GM23338 (cell line): ENCODE measurements around the gene C2orf42. TPM values are rescaled to one million over a fixed set of nuclear protein-coding genes. Genes with fewer than 3 reads are reported as not detected.
"Not testable (repeated sequence)": the region's sequence is repeated elsewhere in the genome, so short reads cannot be mapped to it uniquely, and the experiment has no call there.

Experiments used
- ATAC-seq: fragments of 200-7000 bp; cut with Tn5 transposase; 3 replicates; pipeline ENCODE4 v1.9.1; 2020
- DNase-seq: peaks from one replicate; pipeline ENCODE4 v3.0.0-alpha.2; 2015; ENCODE audit warnings: low spot score
- H2AFZ ChIP-seq: fragments of 200-600 bp; sonication (generic); 2 replicates; pipeline ENCODE4 v1.8.0; 2016; ENCODE audit warnings: antibody characterized with exemption, mild to moderate bottlenecking, moderate library complexity
- H3F3A ChIP-seq: fragments of 200-600 bp; sonication (generic); replicated peaks from 2 replicates; pipeline ENCODE4 v1.8.0; 2017; ENCODE audit warnings: antibody characterized with exemption, mixed run types, low read depth
- H3K27ac ChIP-seq: fragments of 200-600 bp; sonication (generic); 2 replicates; pipeline ENCODE4 v1.6.1; 2016; ENCODE audit warnings: low read depth
- H3K27me3 ChIP-seq: fragments of 200-600 bp; sonication (generic); 2 replicates; pipeline ENCODE4 v1.8.0; 2016; ENCODE audit warnings: mild to moderate bottlenecking, mixed run types, moderate library complexity; ENCODE audit not compliant: insufficient read depth
- H3K36me3 ChIP-seq: fragments of 200-600 bp; sonication (generic); 2 replicates; pipeline ENCODE4 v1.8.0; 2016; ENCODE audit warnings: mild to moderate bottlenecking; ENCODE audit not compliant: insufficient read depth
- H3K4me1 ChIP-seq: fragments of 200-600 bp; sonication (generic); 2 replicates; pipeline ENCODE4 v1.8.0; 2016; ENCODE audit warnings: mild to moderate bottlenecking, moderate library complexity; ENCODE audit not compliant: insufficient read depth
- H3K4me2 ChIP-seq: fragments of 200-600 bp; sonication (generic); 2 replicates; pipeline ENCODE4 v1.7.1; 2017; ENCODE audit warnings: mixed run types
- H3K4me3 ChIP-seq: fragments of 200-600 bp; sonication (generic); 2 replicates; pipeline ENCODE4 v1.6.1; 2016; ENCODE audit warnings: mixed run types
- H3K79me2 ChIP-seq: fragments of 200-600 bp; sonication (generic); replicated peaks from 2 replicates; pipeline ENCODE4 v1.8.0; 2017; ENCODE audit warnings: mild to moderate bottlenecking; ENCODE audit not compliant: insufficient read depth
- H3K9me2 ChIP-seq: fragments of 200-600 bp; sonication (generic); 2 replicates; pipeline ENCODE4 v1.8.0; 2017; ENCODE audit not compliant: insufficient read depth
- H4K20me1 ChIP-seq: fragments of 200-600 bp; sonication (generic); replicated peaks from 2 replicates; pipeline ENCODE4 v1.8.0; 2017; ENCODE audit warnings: mild to moderate bottlenecking; ENCODE audit not compliant: insufficient read depth
- H3K27ac Mint-ChIP-seq: 2 replicates; pipeline ENCODE4 v1.8.0; 2020; ENCODE audit warnings: inconsistent platforms, mild to moderate bottlenecking, moderate library complexity, mixed read lengths
- H3K27me3 Mint-ChIP-seq: 3 replicates; pipeline ENCODE4 v1.8.0; 2022; ENCODE audit warnings: low read depth, mild to moderate bottlenecking, moderate library complexity, mixed read lengths, inconsistent platforms; ENCODE audit not compliant: insufficient read depth, poor library complexity
- H3K36me3 Mint-ChIP-seq: 3 replicates; pipeline ENCODE4 v1.8.0; 2021; ENCODE audit warnings: low read depth, mild to moderate bottlenecking, inconsistent platforms, moderate library complexity, mixed read lengths
- H3K4me1 Mint-ChIP-seq: 3 replicates; pipeline ENCODE4 v1.8.0; 2020; ENCODE audit warnings: mild to moderate bottlenecking, inconsistent platforms, mixed read lengths
- H3K4me3 Mint-ChIP-seq: 3 replicates; pipeline ENCODE4 v1.8.0; 2021; ENCODE audit warnings: moderate library complexity, mild to moderate bottlenecking, inconsistent platforms, mixed read lengths
- H3K9me3 Mint-ChIP-seq: 3 replicates; pipeline ENCODE4 v1.8.0; 2020; ENCODE audit warnings: moderate library complexity, mild to moderate bottlenecking, inconsistent platforms, mixed read lengths
- CREB1 ChIP-seq: fragments of 250-450 bp; sonication (Bioruptor Pico); IDR thresholded peaks from 2 replicates; pipeline ENCODE4 v1.5.0; 2020; ENCODE audit warnings: low read depth, mild to moderate bottlenecking, moderate library complexity
- JUNB ChIP-seq: IDR thresholded peaks from one replicate; pipeline ENCODE4 v1.6.1; 2016; ENCODE audit warnings: antibody characterized with exemption; ENCODE audit not compliant: unreplicated experiment
- NANOG ChIP-seq: IDR thresholded peaks from 2 replicates; pipeline ENCODE4 v1.6.1; 2016; ENCODE audit warnings: antibody characterized with exemption, borderline replicate concordance
- REST ChIP-seq: IDR thresholded peaks from one replicate; pipeline ENCODE4 v1.6.1; 2018; ENCODE audit warnings: antibody characterized with exemption; ENCODE audit not compliant: unreplicated experiment
- STAT1 ChIP-seq: IDR thresholded peaks from one replicate; pipeline ENCODE4 v1.6.1; 2016; ENCODE audit warnings: antibody characterized with exemption; ENCODE audit not compliant: unreplicated experiment
- polyA plus RNA-seq: library from polyadenylated mRNA; unstranded; fragments of >200 nt; fragmentation: Nextera tagmentation; extraction: Ambion mirVana; gene quantifications from 2 replicates; pipeline ENCODE4 v1.2.1, GENCODE V29; 2016
- total RNA-seq: library from RNA; depleted of rRNA; stranded (reverse); fragments of >200 nt; shearing (Covaris generic); gene quantifications from 2 replicates; pipeline ENCODE4 v1.2.3, GENCODE V29; 2014

The C2orf42 gene
- total and polyA plus RNA-seq, 2 experiments from 2014 or later, result 4.3 to 6.9 TPM

- DNase-seq (no peak), ATAC-seq (no peak)
- Mint-ChIP-seq H3K27me3 (no peaks in the 10 kb centered on the region), H3K4me3 (no peak overlapping the region), H3K9me3 (no peaks in the 10 kb centered on the region), H3K27ac (no peak overlapping the region), H3K4me1 (no peaks in the 10 kb centered on the region), H3K36me3 (peaks cover 77% of the 10 kb centered on the region)
- peaks cover 84% of the 10 kb centered on the region for H3K79me2 ChIP-seq
- no peak overlapping the region for H2AFZ ChIP-seq
- peaks cover 75% of the 10 kb centered on the region for H3K36me3 ChIP-seq
- H3F3A ChIP-seq, result no peaks in the 10 kb centered on the region; the same call in 1 of the 2 replicates
- TF ChIP-seq JUNB, result no peak
- no peak for TF ChIP-seq STAT1
- no peak for TF ChIP-seq NANOG
- no peak for TF ChIP-seq REST
- TF ChIP-seq CREB1 (CRISPR knock-in tag), result no peak
- H3K4me1 ChIP-seq, result no peaks in the 10 kb centered on the region
- no peak overlapping the region for H3K4me2 ChIP-seq
- no peaks in the 10 kb centered on the region for H3K9me2 ChIP-seq
- H4K20me1 ChIP-seq, result peaks cover 52% of the 10 kb centered on the region
- H3K4me3 ChIP-seq, result no peak overlapping the region
- no peaks in the 10 kb centered on the region for H3K27me3 ChIP-seq
- no peak overlapping the region for H3K27ac ChIP-seq
These were observed 43.1 kb upstream of the C2orf42 start for GRCh38 chr2:70233926-70234325.

- H3K4me3 ChIP-seq, result no peak overlapping the region
- peaks cover 91% of the 10 kb centered on the region for H3K36me3 ChIP-seq
- H3K4me2 ChIP-seq, result no peak overlapping the region
- Mint-ChIP-seq H3K9me3 (no peaks in the 10 kb centered on the region), H3K36me3 (peaks cover 79% of the 10 kb centered on the region), H3K4me3 (no peak overlapping the region), H3K4me1 (no peaks in the 10 kb centered on the region), H3K27ac (no peak overlapping the region), H3K27me3 (no peaks in the 10 kb centered on the region)
- no peaks in the 10 kb centered on the region for H3K9me2 ChIP-seq
- no peak overlapping the region for H2AFZ ChIP-seq
- peaks cover 14% of the 10 kb centered on the region for H3F3A ChIP-seq
- ATAC-seq (no peak), DNase-seq (no peak)
- peaks cover 44% of the 10 kb centered on the region for H3K79me2 ChIP-seq
- peak overlapping the region; percentile 16; the same call in 1 of the 2 replicates for H3K27ac ChIP-seq
- TF ChIP-seq CREB1 (CRISPR knock-in tag), result no peak
- no peaks in the 10 kb centered on the region for H3K27me3 ChIP-seq
- H3K4me1 ChIP-seq, result no peaks in the 10 kb centered on the region
- H4K20me1 ChIP-seq, result peaks cover 19% of the 10 kb centered on the region; the same call in 1 of the 2 replicates
These were observed 36.0 kb upstream of the C2orf42 start for GRCh38 chr2:70226781-70227180.

- not testable (repeated sequence) for H3K4me3 ChIP-seq, H3K4me3 Mint-ChIP-seq, H3K9me2 ChIP-seq, H2AFZ ChIP-seq, H3K27me3 Mint-ChIP-seq, H3K4me1 ChIP-seq, H3K27me3 ChIP-seq, H3K27ac ChIP-seq, DNase-seq, H3K4me1 Mint-ChIP-seq, H3K4me2 ChIP-seq, H3K9me3 Mint-ChIP-seq, H3K27ac Mint-ChIP-seq, ATAC-seq
- Histone ChIP-seq H3K36me3 (peaks cover 76% of the 10 kb centered on the region), H3K79me2 (peaks cover 26% of the 10 kb centered on the region), H4K20me1 (peaks cover 24% of the 10 kb centered on the region), H3F3A (peaks cover 19% of the 10 kb centered on the region)
- peaks cover 76% of the 10 kb centered on the region for H3K36me3 Mint-ChIP-seq
These were observed 32.5 kb upstream of the C2orf42 start for GRCh38 chr2:70223305-70223704.
